NCI-H524 (cell line): ENCODE data around the gene ZNF324B.
A peak's percentile ranks its signal among the peaks of the same experiment; 100 is the strongest.
"Not testable (repeated sequence)": the region's sequence is repeated elsewhere in the genome, so short reads cannot be mapped to it uniquely, and the experiment has no call there.

Source experiments
- DNase-seq, 2 experiments: peaks; one replicate each; lab custom pipeline; 2025; lab: John Stamatoyannopoulos, UW

The ZNF324B gene

GRCh38 chr19:58480481-58480830 is 29.0 kb downstream of the ZNF324B start:
- no peak for DNase-seq

- no peak for DNase-seq
Observed at GRCh38 chr19:58480831-58481230, 29.4 kb downstream of the ZNF324B start.

- DNase-seq, result no peak
Observed at GRCh38 chr19:58482372-58482771, 30.9 kb downstream of the ZNF324B start.

- DNase-seq, result no peak
Observed at GRCh38 chr19:58483776-58484175, 32.4 kb downstream of the ZNF324B start.

GRCh38 chr19:58484349-58484748 is 32.9 kb downstream of the ZNF324B start:
- DNase-seq, result not testable (repeated sequence)

GRCh38 chr19:58491393-58491792 is 40.0 kb downstream of the ZNF324B start:
- DNase-seq, result no peak

- DNase-seq, result no peak
Observed at GRCh38 chr19:58492265-58492664, 40.8 kb downstream of the ZNF324B start.

- DNase-seq, result no peak
Observed at GRCh38 chr19:58497634-58498170, 46.3 kb downstream of the ZNF324B start.

- DNase-seq, result no peak
Observed at GRCh38 chr19:58498316-58499020, 47.0 kb downstream of the ZNF324B start.

- DNase-seq, result peak; percentile 98
Observed at GRCh38 chr19:58499021-58499927, 47.9 kb downstream of the ZNF324B start.

- DNase-seq, result no peak
Observed at GRCh38 chr19:58500242-58500641, 48.8 kb downstream of the ZNF324B start.
